Stimulated activated CD8-positive, alpha-beta memory T cell treated with anti-CD3 and anti-CD28 coated beads, Interleukin-7, amount 100 ng/mL, for 24 hours (primary cell): ENCODE results near the gene STBD1.
"Not testable (repeated sequence)": the region's sequence is repeated elsewhere in the genome, so short reads cannot be mapped to it uniquely, and the experiment has no call there.

Experiments
- DNase-seq: peaks from one replicate; pipeline ENCODE4 v3.0.0-alpha.2; 2020; ENCODE audit warnings: low read depth

The STBD1 gene

GRCh38 chr4:76325072-76325471 lies 18.5 kb downstream of the STBD1 start:
- no peak for DNase-seq

- DNase-seq, result no peak
Measured at GRCh38 chr4:76326515-76326914, 20.0 kb downstream of the STBD1 start.

GRCh38 chr4:76334885-76335284 lies 28.4 kb downstream of the STBD1 start:
- no peak for DNase-seq

- no peak for DNase-seq
Measured at GRCh38 chr4:76339364-76339763, 32.8 kb downstream of the STBD1 start.

GRCh38 chr4:76341063-76341462 lies 34.5 kb downstream of the STBD1 start:
- no peak for DNase-seq

DNA sequence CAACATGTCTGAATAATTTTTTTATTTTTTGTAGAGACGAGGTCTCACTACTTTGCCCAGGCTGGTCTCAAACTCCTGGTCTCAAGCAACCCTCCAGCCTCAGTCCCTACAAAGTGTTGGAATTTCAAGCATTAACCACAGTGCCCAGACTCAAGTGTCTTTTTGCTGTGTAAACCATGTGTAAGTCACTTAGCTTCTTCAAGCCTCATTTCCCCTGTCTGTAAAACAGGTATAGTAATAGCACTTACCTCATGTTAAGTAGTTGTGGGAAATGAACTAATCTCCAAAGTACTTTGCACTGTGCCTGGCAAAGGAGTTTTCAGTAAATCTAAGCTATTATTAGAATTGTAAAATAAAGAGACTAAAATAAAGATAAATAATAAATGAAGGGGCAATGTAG lies 35.7 kb downstream of the STBD1 start:
- no peak for DNase-seq

DNA sequence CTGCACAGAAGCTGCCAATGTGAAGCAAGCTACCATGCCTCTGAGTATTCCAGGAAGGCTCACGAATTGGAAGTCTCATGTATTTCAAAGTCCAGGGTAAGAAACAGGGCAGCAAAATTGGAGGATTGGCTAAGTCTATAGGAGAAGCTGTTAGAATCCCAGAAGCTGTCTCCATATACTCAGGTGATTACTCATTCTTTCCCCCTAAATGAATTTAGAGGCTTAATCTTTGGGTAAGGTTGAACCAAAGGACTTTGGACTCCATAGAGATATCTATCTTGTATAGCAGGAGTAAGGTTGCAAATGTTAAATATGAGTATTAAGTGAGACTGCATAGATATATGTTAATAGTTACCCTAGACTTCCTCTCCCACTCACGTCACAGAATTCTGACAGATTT lies 36.3 kb downstream of the STBD1 start:
- DNase-seq, result no peak

DNA sequence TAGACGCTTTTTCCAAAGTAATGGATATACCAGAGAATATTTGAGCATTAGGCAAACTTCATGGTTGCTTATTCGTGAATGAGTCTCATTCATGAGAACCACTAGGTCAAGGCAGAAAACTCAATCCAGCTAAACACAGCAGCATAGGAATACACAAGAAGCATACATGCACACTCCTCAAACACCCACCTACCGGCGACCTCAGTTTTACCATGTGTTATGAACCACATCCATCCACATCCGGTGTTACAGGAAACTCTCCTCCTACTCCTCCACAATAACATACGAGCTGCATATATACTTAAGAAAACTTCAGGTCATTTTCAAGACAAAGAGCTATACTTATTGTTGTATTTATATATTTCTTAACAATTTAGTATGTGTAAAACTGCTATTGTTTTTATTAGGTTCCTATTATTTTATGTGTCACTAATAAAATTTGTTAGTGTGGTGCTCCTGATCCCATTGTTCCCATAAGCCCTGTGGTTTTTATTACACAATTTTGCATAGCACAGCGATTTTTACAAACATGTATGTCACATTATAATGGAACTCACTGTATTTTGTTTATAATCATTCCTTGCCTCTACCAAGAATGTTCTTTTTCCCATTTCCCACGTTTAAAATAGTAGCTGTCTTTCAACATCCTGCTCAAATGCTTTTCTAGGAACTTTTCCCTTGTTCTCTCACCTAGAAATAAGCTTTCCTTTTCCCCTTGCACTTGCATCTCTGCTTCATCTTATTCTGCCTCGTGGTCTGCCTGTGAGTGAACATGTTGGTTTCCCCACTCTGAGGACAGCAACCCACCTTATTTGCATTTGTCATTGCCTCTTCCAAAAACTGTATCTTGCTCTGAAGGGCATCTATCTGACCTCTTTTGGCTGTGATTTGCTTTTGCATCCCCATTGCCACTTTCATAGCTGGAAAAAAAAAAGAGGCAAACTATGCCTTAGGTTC lies 48.3 kb downstream of the STBD1 start:
- no peak for DNase-seq

- DNase-seq, result no peak
Measured at GRCh38 chr4:76357981-76358380, 51.4 kb downstream of the STBD1 start.

DNA sequence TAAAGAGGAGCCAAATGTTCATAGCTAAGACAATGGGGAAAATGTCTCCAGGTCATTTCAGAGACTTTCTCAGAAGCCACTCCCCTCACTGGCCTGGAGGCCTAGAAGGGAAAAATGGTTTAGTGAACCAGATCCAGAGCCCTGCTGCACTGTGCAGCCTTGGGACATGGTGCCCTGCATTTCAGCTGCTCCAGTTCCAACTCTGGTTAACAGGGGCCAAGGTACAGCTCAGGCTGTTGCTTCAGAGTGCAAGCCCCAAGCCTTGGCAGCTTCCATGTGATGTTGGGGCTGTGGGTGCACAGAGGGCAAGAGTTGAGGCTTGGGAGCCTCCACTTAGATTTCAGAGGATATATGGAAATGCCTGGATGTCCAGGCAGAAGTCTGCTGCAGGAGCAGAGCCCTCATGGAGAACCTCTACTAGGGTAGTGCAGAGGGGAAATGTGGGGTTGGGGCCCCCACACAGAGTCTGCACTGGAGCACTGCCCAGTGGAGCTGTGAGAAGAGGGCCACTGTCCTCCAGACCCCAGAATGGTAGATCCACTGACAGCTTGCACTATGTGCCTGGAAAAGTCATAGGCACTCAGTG lies 53.4 kb downstream of the STBD1 start:
- not testable (repeated sequence) for DNase-seq
